MCF 10A (cell line): Measurements from ENCODE around the gene LMAN2. TPM values are rescaled to one million over a fixed set of nuclear protein-coding genes. Genes with fewer than 3 reads are reported as not detected.
A peak's percentile ranks its signal among the peaks of the same experiment; 100 is the strongest.

Source experiments
- BruUV-seq: library from RNA; stranded (reverse); fragments of 400-500 nt; replicated peaks from 2 replicates; lab custom pipeline; 2021; lab: Mats Ljungman, UMichigan
- CTCF ChIA-PET: fragments of 300-600 bp; sonication (Branson Sonifier 250); formaldehyde crosslinking; extraction: SDS; loops from one replicate; lab custom pipeline; 2021; ENCODE audit warnings: antibody characterized with exemption, inconsistent platforms; lab: Yijun Ruan, JAX
- POLR2A ChIA-PET: fragments of 300-600, 350-650 bp; sonication (Branson Sonifier 250); formaldehyde crosslinking; extraction: SDS; loops from one replicate; lab custom pipeline; 2020; ENCODE audit warnings: antibody characterized with exemption, inconsistent platforms; lab: Yijun Ruan, JAX
- DNase-seq: peaks from one replicate; pipeline ENCODE4 v3.0.0-alpha.2; 2018; ENCODE audit not compliant: unreplicated experiment
- H3K27ac Mint-ChIP-seq: one replicate; pipeline ENCODE4 v1.8.0; 2022; ENCODE audit warnings: mild to moderate bottlenecking, low read depth, mixed read lengths; ENCODE audit not compliant: unreplicated experiment
- H3K27me3 Mint-ChIP-seq: one replicate; pipeline ENCODE4 v1.8.0; 2022; ENCODE audit warnings: mixed read lengths; ENCODE audit not compliant: insufficient read depth, unreplicated experiment
- H3K36me3 Mint-ChIP-seq: one replicate; pipeline ENCODE4 v1.8.0; 2022; ENCODE audit warnings: mild to moderate bottlenecking, moderate library complexity, mixed read lengths; ENCODE audit not compliant: insufficient read depth, unreplicated experiment
- H3K4me1 Mint-ChIP-seq: one replicate; pipeline ENCODE4 v1.8.0; 2022; ENCODE audit warnings: mixed read lengths; ENCODE audit not compliant: insufficient read depth, unreplicated experiment
- H3K4me3 Mint-ChIP-seq: one replicate; pipeline ENCODE4 v1.8.0; 2022; ENCODE audit warnings: mild to moderate bottlenecking, moderate library complexity, mixed read lengths; ENCODE audit not compliant: unreplicated experiment
- H3K9me3 Mint-ChIP-seq: one replicate; pipeline ENCODE4 v1.8.0; 2022; ENCODE audit warnings: mixed read lengths; ENCODE audit not compliant: unreplicated experiment
- CTCF ChIP-seq: fragments of 200-600 bp; IDR thresholded peaks from one replicate; pipeline ENCODE4 v1.8.0; 2022; ENCODE audit warnings: antibody characterized with exemption, mild to moderate bottlenecking; ENCODE audit not compliant: unreplicated experiment
- intact Hi-C: fragments of 100-400 bp; cut with micrococcal nuclease; formaldehyde crosslinking; loops from 2 replicates; pipeline ENCODE4 v1.14.1; 2022
- total RNA-seq: library from RNA; stranded (reverse); gene quantifications from 2 replicates; pipeline ENCODE4 v1.2.3, GENCODE V29; 2022

Gene LMAN2
- total RNA-seq, 1 experiment from 2014 or later, result 221 TPM

GRCh38 chr5:177295924-177296323 is 55.5 kb downstream of the LMAN2 start:
- POLR2A ChIA-PET, result interaction anchor here (0.6 kb wide), 1 partner anchor 70 kb away, joined by 4 read pairs; no protein-coding TSS in a partner anchor
- H3K4me3 Mint-ChIP-seq, result no peak overlapping the region
- no peaks in the 10 kb centered on the region for H3K27me3 Mint-ChIP-seq
- H3K4me1 Mint-ChIP-seq, result peaks cover 17% of the 10 kb centered on the region
- no peak for TF ChIP-seq CTCF
- CTCF ChIA-PET, result interaction anchor here (0.6 kb wide), 1 partner anchor 185 kb away, joined by 4 read pairs; no protein-coding TSS in a partner anchor
- intact Hi-C loops, result no loop called here
- no TSS peak for BruUV-seq
- H3K36me3 Mint-ChIP-seq, result peaks cover 90% of the 10 kb centered on the region
- no peaks in the 10 kb centered on the region for H3K9me3 Mint-ChIP-seq
- no peak for DNase-seq
- peak overlapping the region; percentile 23 for H3K27ac Mint-ChIP-seq

DNA sequence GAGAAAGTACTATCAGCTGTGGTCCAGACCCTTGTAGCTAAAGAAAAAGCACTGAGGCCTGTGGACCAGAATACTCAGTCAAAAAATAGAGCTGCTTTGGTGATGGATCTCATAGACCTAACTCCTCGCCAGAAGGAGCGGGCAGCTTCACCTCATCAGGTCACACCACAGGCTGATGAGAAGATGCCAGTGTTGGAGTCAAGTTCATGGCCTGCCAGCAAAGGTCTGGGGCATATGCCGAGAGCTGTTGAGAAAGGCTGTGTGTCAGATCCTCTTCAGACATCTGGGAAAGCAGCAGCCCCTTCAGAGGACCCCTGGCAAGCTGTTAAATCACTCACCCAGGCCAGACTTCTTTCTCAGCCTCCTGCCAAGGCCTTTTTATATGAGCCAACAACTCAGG is 56.8 kb downstream of the LMAN2 start:
- ChIA-PET CTCF (interaction anchor here (0.5 to 1.9 kb wide), 4 partner anchors 10 to 182 kb away, joined by 3 to 7 read pairs (median 5); no protein-coding TSS in a partner anchor), POLR2A (interaction anchor here (0.6 kb wide), 1 partner anchor 129 kb away, joined by 3 read pairs; no protein-coding TSS in a partner anchor)
- intact Hi-C loops, result no loop called here
- no peak for DNase-seq
- Mint-ChIP-seq H3K9me3 (no peaks in the 10 kb centered on the region), H3K36me3 (peaks cover 97% of the 10 kb centered on the region), H3K4me3 (no peak overlapping the region), H3K27ac (no peak overlapping the region), H3K27me3 (no peaks in the 10 kb centered on the region), H3K4me1 (peaks cover 4% of the 10 kb centered on the region)
- BruUV-seq, result no TSS peak
- no peak for TF ChIP-seq CTCF

- ChIA-PET CTCF (interaction anchor here (0.5 to 2.1 kb wide), 7 partner anchors 10 to 181 kb away, joined by 3 to 7 read pairs (median 4); no protein-coding TSS in a partner anchor), POLR2A (interaction anchor here (0.6 to 1.0 kb wide), 4 partner anchors 8 to 128 kb away, joined by 3 read pairs; no protein-coding TSS in a partner anchor)
- H3K27me3 Mint-ChIP-seq, result no peaks in the 10 kb centered on the region
- intact Hi-C loops, result no loop called here
- H3K27ac Mint-ChIP-seq, result no peak overlapping the region
- H3K4me1 Mint-ChIP-seq, result peaks cover 6% of the 10 kb centered on the region
- DNase-seq, result no peak
- TF ChIP-seq CTCF, result no peak
- H3K9me3 Mint-ChIP-seq, result no peaks in the 10 kb centered on the region
- no peak overlapping the region for H3K4me3 Mint-ChIP-seq
- H3K36me3 Mint-ChIP-seq, result peaks cover 97% of the 10 kb centered on the region
- BruUV-seq, result no TSS peak
Measured at GRCh38 chr5:177293819-177294581, 57.5 kb downstream of the LMAN2 start.

GRCh38 chr5:177291735-177292134 is 59.7 kb downstream of the LMAN2 start:
- H3K27me3 Mint-ChIP-seq, result no peaks in the 10 kb centered on the region
- TF ChIP-seq CTCF, result no peak
- H3K9me3 Mint-ChIP-seq, result no peaks in the 10 kb centered on the region
- peaks cover 100% of the 10 kb centered on the region for H3K36me3 Mint-ChIP-seq
- BruUV-seq, result no TSS peak
- POLR2A ChIA-PET, result interaction anchor here (1.3 kb wide), 2 partner anchors 10 to 12 kb away, joined by 4 to 5 read pairs; no protein-coding TSS in a partner anchor
- DNase-seq, result no peak
- intact Hi-C loops, result no loop called here
- H3K4me3 Mint-ChIP-seq, result no peak overlapping the region
- CTCF ChIA-PET, result interaction anchor here (1.2 to 2.1 kb wide), 2 partner anchors 17 to 178 kb away, joined by 3 to 5 read pairs; no protein-coding TSS in a partner anchor
- no peak overlapping the region for H3K27ac Mint-ChIP-seq
- H3K4me1 Mint-ChIP-seq, result peaks cover 6% of the 10 kb centered on the region
